SK-N-SH (cell line): ENCODE measurements around the gene FAM222B. TPM values are rescaled to one million over a fixed set of nuclear protein-coding genes. Genes with fewer than 3 reads are reported as not detected.

Source experiments
- CTCF ChIA-PET: fragments of 300-600, 350-600 bp; formaldehyde crosslinking; extraction: SDS; loops from one replicate; lab custom pipeline; 2021; lab: Yijun Ruan, JAX
- POLR2A ChIA-PET: fragments of 350-600 bp; sonication (Branson Sonifier 250); formaldehyde crosslinking; extraction: SDS; loops from one replicate; lab custom pipeline; 2020; ENCODE audit warnings: antibody characterized with exemption, inconsistent platforms; lab: Yijun Ruan, JAX
- DNase-seq: peaks from one replicate; pipeline ENCODE4 v3.0.0; 2012
- H2AFZ ChIP-seq: fragments of 200-600 bp; sonication (generic); 2 replicates; pipeline ENCODE4 v1.8.1; 2016; ENCODE audit warnings: antibody characterized with exemption, mild to moderate bottlenecking, low read depth
- H3F3A ChIP-seq: fragments of 200-600 bp; sonication (generic); replicated peaks from 2 replicates; pipeline ENCODE3; 2016; ENCODE audit warnings: antibody characterized with exemption, mild to moderate bottlenecking; ENCODE audit not compliant: insufficient read depth
- H3K27ac ChIP-seq, 2 experiments: fragments of 200-500 bp in 1 of 2; fragments of 200-600 bp in 1 of 2; sonication (Bioruptor generic) in 1 of 2; sonication (generic), shearing (Covaris generic) in 1 of 2; 2 replicates each; pipeline versions ENCODE4 v1.5.1 to v1.6.1; 2014 to 2016; ENCODE audit warnings: low read depth in 2 of 2, inconsistent platforms in 1 of 2, low read length in 1 of 2, mild to moderate bottlenecking in 1 of 2, mixed read lengths in 1 of 2
- H3K27me3 ChIP-seq: fragments of 200-600 bp; sonication (generic), shearing (Covaris generic); 2 replicates; pipeline ENCODE4 v1.6.1; 2016; ENCODE audit warnings: mixed run types; ENCODE audit not compliant: insufficient read depth
- H3K36me3 ChIP-seq, 2 experiments: fragments of 200-500 bp in 1 of 2; fragments of 200-600 bp in 1 of 2; sonication (Bioruptor generic) in 1 of 2; sonication (generic) in 1 of 2; replicated peaks in 1 of 2; 2 replicates each; pipeline versions ENCODE3 to v1.5.1; 2014 to 2016; ENCODE audit warnings: low read length in 1 of 2, mild to moderate bottlenecking in 1 of 2; ENCODE audit not compliant: insufficient read depth in 2 of 2, control insufficient read depth in 1 of 2
- H3K4me1 ChIP-seq, 2 experiments: fragments of 200-500 bp in 1 of 2; fragments of 200-600 bp in 1 of 2; sonication (Bioruptor generic) in 1 of 2; sonication (generic), shearing (Covaris generic) in 1 of 2; 2 replicates each; pipeline versions ENCODE4 v1.5.1 to v1.6.1; 2014 to 2016; ENCODE audit warnings: low read depth in 1 of 2, low read length in 1 of 2, mixed run types in 1 of 2; ENCODE audit not compliant: insufficient read depth in 2 of 2, control insufficient read depth in 1 of 2
- H3K4me2 ChIP-seq: fragments of 200-600 bp; sonication (generic), shearing (Covaris generic); 2 replicates; pipeline ENCODE4 v1.6.1; 2017; ENCODE audit warnings: mixed run types
- H3K4me3 ChIP-seq, 2 experiments: fragments of 200-500 bp in 1 of 2; fragments of 200-600 bp in 1 of 2; sonication (Bioruptor generic) in 1 of 2; sonication (generic), shearing (Covaris generic) in 1 of 2; 2 replicates each; pipeline versions ENCODE4 v1.5.1 to v1.8.1; 2014 to 2016; ENCODE audit warnings: low read depth in 2 of 2, inconsistent platforms in 1 of 2, low read length in 1 of 2, mild to moderate bottlenecking in 1 of 2, mixed read lengths in 1 of 2, moderate library complexity in 1 of 2
- H3K79me2 ChIP-seq: fragments of 200-600 bp; sonication (generic); 2 replicates; pipeline ENCODE4 v1.8.1; 2017; ENCODE audit warnings: mild to moderate bottlenecking; ENCODE audit not compliant: insufficient read depth
- H3K9ac ChIP-seq: fragments of 200-600 bp; sonication (generic); 2 replicates; pipeline ENCODE4 v1.6.1; 2017; ENCODE audit warnings: mixed run types
- H3K9me2 ChIP-seq: fragments of 200-600 bp; sonication (generic); 2 replicates; pipeline ENCODE4 v1.6.1; 2017; ENCODE audit warnings: mixed run types
- H3K9me3 ChIP-seq: fragments of 200-600 bp; sonication (generic); 2 replicates; pipeline ENCODE4 v1.6.1; 2017; ENCODE audit warnings: mixed run types, mild to moderate bottlenecking, moderate library complexity
- H4K20me1 ChIP-seq: fragments of 200-600 bp; sonication (generic); 2 replicates; pipeline ENCODE4 v1.6.1; 2017; ENCODE audit warnings: mild to moderate bottlenecking, mixed run types; ENCODE audit not compliant: insufficient read depth
- CHD2 ChIP-seq: fragments of 150-350 bp; IDR thresholded peaks from 2 replicates; pipeline ENCODE4 v1.6.1; 2018; ENCODE audit warnings: low read length; ENCODE audit not compliant: partially characterized antibody
- ELF1 ChIP-seq: IDR thresholded peaks from 2 replicates; pipeline ENCODE4 v1.4.0; 2012
- EP300 ChIP-seq, 2 experiments: IDR thresholded peaks; 2 replicates each; pipeline versions ENCODE4 v1.4.0 to v1.6.1; 2012; ENCODE audit warnings: borderline replicate concordance in 1 of 2, low read depth in 1 of 2, low read length in 1 of 2
- FOSL2 ChIP-seq: IDR thresholded peaks from 2 replicates; pipeline ENCODE4 v1.4.0; 2012; ENCODE audit warnings: low read depth, mild to moderate bottlenecking, moderate library complexity, borderline replicate concordance
- IRF3 ChIP-seq: fragments of 150-350 bp; IDR thresholded peaks from 2 replicates; pipeline ENCODE4 v1.6.1; 2016; ENCODE audit warnings: mild to moderate bottlenecking, low read depth, low read length
- JUND ChIP-seq: IDR thresholded peaks from 2 replicates; pipeline ENCODE4 v1.4.0; 2012
- POLR2AphosphoS5 ChIP-seq: IDR thresholded peaks from 2 replicates; pipeline ENCODE4 v1.6.1; 2012; ENCODE audit warnings: low read depth, low read length
- RAD21 ChIP-seq: IDR thresholded peaks from 2 replicates; pipeline ENCODE4 v1.6.1; 2012; ENCODE audit warnings: mild to moderate bottlenecking, low read length
- SIN3A ChIP-seq: IDR thresholded peaks from 2 replicates; pipeline ENCODE4 v1.6.1; 2012; ENCODE audit warnings: low read depth, mild to moderate bottlenecking, low read length, moderate library complexity, borderline replicate concordance
- SMC3 ChIP-seq: IDR thresholded peaks from 2 replicates; pipeline ENCODE4 v1.6.1; 2012; ENCODE audit warnings: low read depth, low read length, improper control_type of control experiment
- TEAD4 ChIP-seq: IDR thresholded peaks from 2 replicates; pipeline ENCODE4 v1.4.0; 2012; ENCODE audit warnings: mild to moderate bottlenecking, borderline replicate concordance; ENCODE audit not compliant: insufficient read depth
- USF2 ChIP-seq: fragments of 150-350 bp; IDR thresholded peaks from 2 replicates; pipeline ENCODE4 v1.6.1; 2017; ENCODE audit warnings: antibody characterized with exemption, low read length, low read depth, borderline replicate concordance
- WGBS: methylation state at CpG from one replicate; pipeline ENCODE4 v1.1.6; 2017; ENCODE audit warnings: low lambda C conversion rate; 5-methylcytosine and 5-hydroxymethylcytosine counted together
- polyA plus RNA-seq, 3 experiments: library from polyadenylated mRNA; depleted of rRNA; stranded (reverse); fragments of >200 nt; gene quantifications; 2 replicates each; pipeline ENCODE4 v1.2.3, GENCODE V29; 2012
- TF ChIP-seq, protein P1 (sequence below): IDR thresholded peaks from 2 replicates; pipeline ENCODE4; 2012

Gene FAM222B
- polyA plus RNA-seq, 1 of the 3 experiments (the other 2 are of a cell fraction): 9.0 TPM

- ChIA-PET CTCF (interaction anchor here (0.8 to 1.0 kb wide), 2 partner anchors 93 to 324 kb away, joined by 3 read pairs; no protein-coding TSS in a partner anchor), POLR2A (no interaction called here)
Observed at GRCh38 chr17:28819582-28819981, 23.0 kb downstream of the FAM222B start.

DNA sequence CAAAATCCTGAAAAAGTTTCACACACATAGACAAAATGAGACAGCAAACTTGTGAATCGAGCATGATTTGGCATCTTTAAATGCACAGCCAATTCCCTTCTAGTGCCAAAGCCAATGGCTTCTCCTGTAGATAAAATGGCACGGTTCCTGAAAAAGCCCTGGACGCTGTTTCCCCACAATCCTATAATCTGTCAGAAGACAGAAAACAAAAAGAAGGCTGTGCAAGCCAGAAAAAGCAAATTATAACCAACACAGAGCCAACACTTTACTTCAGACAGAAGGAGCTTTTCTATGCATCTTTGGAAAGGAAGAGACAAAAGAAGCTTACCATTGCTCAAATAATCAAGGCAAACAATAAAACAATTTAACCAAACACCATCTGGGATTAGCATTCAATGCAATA lies 23.8 kb downstream of the FAM222B start:
- no peak for DNase-seq
- H3K4me2 ChIP-seq: no peak overlapping the region
- no peak overlapping the region for H2AFZ ChIP-seq
- no peak overlapping the region for H3K9ac ChIP-seq
- no peaks in the 10 kb centered on the region for H3K9me3 ChIP-seq
- H3K79me2 ChIP-seq: peaks cover 87% of the 10 kb centered on the region
- no peaks in the 10 kb centered on the region for H3K27me3 ChIP-seq
- POLR2A ChIA-PET: no interaction called here
- H3K9me2 ChIP-seq: no peaks in the 10 kb centered on the region
- WGBS: 95% methylated on average over 3 of the region's 3 CpGs
- CTCF ChIA-PET: interaction anchor here (1.0 to 1.9 kb wide), 2 partner anchors 56 to 325 kb away, joined by 3 to 7 read pairs; no protein-coding TSS in a partner anchor
- TF ChIP-seq EP300 (IDR thresholded peaks at IDR 0.05; ENCODE audit: borderline replicate concordance in 1 of 2, low read depth in 1 of 2, low read length in 1 of 2) (no peak), CHD2 (no peak), SMC3 (no peak), RAD21 (no peak), TEAD4 (no peak), JUND (no peak), ELF1 (no peak), IRF3 (no peak)
- TF ChIP-seq, protein P1, sequence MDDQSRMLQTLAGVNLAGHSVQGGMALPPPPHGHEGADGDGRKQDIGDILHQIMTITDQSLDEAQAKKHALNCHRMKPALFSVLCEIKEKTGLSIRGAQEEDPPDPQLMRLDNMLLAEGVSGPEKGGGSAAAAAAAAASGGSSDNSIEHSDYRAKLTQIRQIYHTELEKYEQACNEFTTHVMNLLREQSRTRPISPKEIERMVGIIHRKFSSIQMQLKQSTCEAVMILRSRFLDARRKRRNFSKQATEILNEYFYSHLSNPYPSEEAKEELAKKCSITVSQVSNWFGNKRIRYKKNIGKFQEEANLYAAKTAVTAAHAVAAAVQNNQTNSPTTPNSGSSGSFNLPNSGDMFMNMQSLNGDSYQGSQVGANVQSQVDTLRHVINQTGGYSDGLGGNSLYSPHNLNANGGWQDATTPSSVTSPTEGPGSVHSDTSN: no peak
- no peaks in the 10 kb centered on the region for H3K4me1 ChIP-seq
- H4K20me1 ChIP-seq: no peaks in the 10 kb centered on the region
- H3K36me3 ChIP-seq: no peaks in the 10 kb centered on the region
- H3K27ac ChIP-seq: no peak overlapping the region
- H3K4me3 ChIP-seq: no peak overlapping the region
- peaks cover 2% of the 10 kb centered on the region for H3F3A ChIP-seq

More at GRCh38 chr17:28819582-28819981, 23.0 kb downstream of the FAM222B start:
- no peaks in the 10 kb centered on the region for H3K36me3 ChIP-seq
- DNase-seq: no peak
- H3F3A ChIP-seq: peaks cover 6% of the 10 kb centered on the region
- H2AFZ ChIP-seq: no peak overlapping the region
- peaks cover 86% of the 10 kb centered on the region for H3K79me2 ChIP-seq
- no peak overlapping the region for H3K4me2 ChIP-seq
- no peak overlapping the region for H3K4me3 ChIP-seq
- H3K4me1 ChIP-seq: no peaks in the 10 kb centered on the region
- no peaks in the 10 kb centered on the region for H3K27me3 ChIP-seq
- WGBS: 85% methylated on average over 1 of the region's 1 CpG
- H3K27ac ChIP-seq: no peak overlapping the region
- H3K9ac ChIP-seq: no peak overlapping the region
- no peaks in the 10 kb centered on the region for H3K9me3 ChIP-seq
- TF ChIP-seq SIN3A: no peak
- no peak for TF ChIP-seq USF2
- TF ChIP-seq POLR2AphosphoS5: no peak
- no peak for TF ChIP-seq FOSL2
- TF ChIP-seq JUND: no peak
- no peak for TF ChIP-seq SMC3
- TF ChIP-seq RAD21: no peak
- no peaks in the 10 kb centered on the region for H3K9me2 ChIP-seq
- H4K20me1 ChIP-seq: no peaks in the 10 kb centered on the region
